HG03571 (cell line): ENCODE data around the gene STRADA.
A peak's percentile ranks its signal among the peaks of the same experiment; 100 is the strongest.

Experiments used
- ATAC-seq: cut with Tn5 transposase; IDR thresholded peaks from one replicate; pipeline ENCODE4 v1.9.1; 2021; ENCODE audit not compliant: unreplicated experiment

STRADA gene

GRCh38 chr17:63686138-63686685, 55.4 kb downstream of the STRADA start:
- no peak for ATAC-seq

- no peak for ATAC-seq
These were observed 56.0 kb downstream of the STRADA start for GRCh38 chr17:63685578-63685977.

GRCh38 chr17:63685041-63685440, 56.6 kb downstream of the STRADA start:
- ATAC-seq = no peak

GRCh38 chr17:63682981-63683380, 58.6 kb downstream of the STRADA start:
- no peak for ATAC-seq

GRCh38 chr17:63682441-63682840, 59.2 kb downstream of the STRADA start:
- ATAC-seq = no peak

- ATAC-seq = no peak
These were observed 60.1 kb downstream of the STRADA start for GRCh38 chr17:63681530-63681929.

- no peak for ATAC-seq
These were observed 60.9 kb downstream of the STRADA start for GRCh38 chr17:63680700-63681099.

GRCh38 chr17:63679214-63679613, 62.4 kb downstream of the STRADA start:
- ATAC-seq = no peak

GRCh38 chr17:63676584-63676983, 65.0 kb downstream of the STRADA start:
- no peak for ATAC-seq

- no peak for ATAC-seq
These were observed 65.7 kb downstream of the STRADA start for GRCh38 chr17:63675607-63676546.

- ATAC-seq = no peak
These were observed 66.4 kb downstream of the STRADA start for GRCh38 chr17:63675231-63675606.

- no peak for ATAC-seq
These were observed 68.7 kb downstream of the STRADA start for GRCh38 chr17:63672856-63673255.

- ATAC-seq = peak; percentile 78
These were observed 75.9 kb downstream of the STRADA start for GRCh38 chr17:63665527-63666214.

GRCh38 chr17:63659850-63660249, 81.7 kb downstream of the STRADA start:
- no peak for ATAC-seq

- no peak for ATAC-seq
These were observed 83.2 kb downstream of the STRADA start for GRCh38 chr17:63658366-63658765.

- no peak for ATAC-seq
These were observed 83.8 kb downstream of the STRADA start for GRCh38 chr17:63657786-63658185.

- no peak for ATAC-seq
These were observed 88.5 kb downstream of the STRADA start for GRCh38 chr17:63653050-63653449.
